Lung (tissue), 12 donors: Measurements from ENCODE around the gene NLN. TPM values are rescaled to one million over a fixed set of nuclear protein-coding genes. Genes with fewer than 3 reads are reported as not detected.
"Not testable (repeated sequence)": the region's sequence is repeated elsewhere in the genome, so short reads cannot be mapped to it uniquely, and the experiment has no call there.

Experiments
- ATAC-seq: fragments of 200-7000 bp; cut with Tn5 transposase; one replicate; pipeline ENCODE4 v1.9.1; 2020; ENCODE audit warnings: moderate number of reproducible peaks; ENCODE audit not compliant: insufficient read depth, low FRiP score
- DNase-seq, 3 donors: peaks; one replicate each; pipeline ENCODE4 v3.0.0-alpha.2; 2013 to 2017
- H3K27ac ChIP-seq, 2 donors: one replicate each; pipeline ENCODE4 v1.5.1; 2013; ENCODE audit warnings: mild to moderate bottlenecking in 2 of 2, moderate library complexity in 2 of 2, control low read depth in 1 of 2, inconsistent platforms in 1 of 2, low read depth in 1 of 2, low read length in 1 of 2
- H3K27me3 ChIP-seq, 3 donors: one replicate each; pipeline ENCODE4 v1.5.1; 2013; ENCODE audit warnings: low read length in 2 of 3; ENCODE audit not compliant: control insufficient read depth in 3 of 3, insufficient read depth in 3 of 3
- H3K36me3 ChIP-seq, 4 donors: one replicate each; pipeline ENCODE4 v1.5.1; 2013; ENCODE audit warnings: low read length in 4 of 4, mild to moderate bottlenecking in 1 of 4, moderate library complexity in 1 of 4; ENCODE audit not compliant: control insufficient read depth in 4 of 4, insufficient read depth in 4 of 4
- H3K4me1 ChIP-seq, 5 donors: one replicate each; pipeline ENCODE4 v1.5.1; 2013; ENCODE audit warnings: low read length in 5 of 5, mild to moderate bottlenecking in 2 of 5, moderate library complexity in 1 of 5; ENCODE audit not compliant: control insufficient read depth in 5 of 5, insufficient read depth in 5 of 5
- H3K4me3 ChIP-seq: one replicate; pipeline ENCODE4 v1.5.1; 2013; ENCODE audit warnings: mild to moderate bottlenecking, control low read depth, moderate library complexity
- H3K9ac ChIP-seq, 2 donors: one replicate each; pipeline ENCODE4 v1.5.1; 2013; ENCODE audit warnings: low read length in 2 of 2, control low read depth in 1 of 2; ENCODE audit not compliant: insufficient read depth in 1 of 2
- H3K9me3 ChIP-seq, 4 donors: one replicate each; pipeline ENCODE4 v1.5.1; 2013; ENCODE audit warnings: low read length in 3 of 4, mild to moderate bottlenecking in 1 of 4, moderate library complexity in 1 of 4; ENCODE audit not compliant: control insufficient read depth in 4 of 4, insufficient read depth in 3 of 4
- WGBS, 2 donors: extraction: QIAGEN DNeasy Blood & Tissue Kit; methylation state at CpG; one replicate each; pipeline ENCODE4 v1.1.7; 2013; 5-methylcytosine and 5-hydroxymethylcytosine counted together
- polyA plus RNA-seq, 2 donors: library from polyadenylated mRNA; stranded (reverse); fragments of 200-250 nt; gene quantifications; one replicate each; pipeline ENCODE4 v1.2.1, GENCODE V29; 2013
- total RNA-seq, 2 donors: library from RNA; depleted of rRNA in 1 of 2; stranded (reverse); fragments of >200 nt in 1 of 2; gene quantifications; one replicate each; pipeline ENCODE4 v1.2.1, GENCODE V29; 2014 to 2021
- TF ChIP-seq, protein P1 (sequence below): IDR thresholded peaks from 2 replicates; pipeline ENCODE4 v1.5.1; 2012; ENCODE audit warnings: mild to moderate bottlenecking; ENCODE audit errors: control extremely low read depth, extremely low read depth
- donor health status: control.
- donor health status: control.
- donor health status: Bipolar disorder and iron deficiency.
- donor health status: healthy.
- donor health status: DM: yes; HTN: yes; CAD: no.

The NLN gene
- total and polyA plus RNA-seq, 4 donors, result 2.9 to 21.3 (median 11.8) TPM

DNA sequence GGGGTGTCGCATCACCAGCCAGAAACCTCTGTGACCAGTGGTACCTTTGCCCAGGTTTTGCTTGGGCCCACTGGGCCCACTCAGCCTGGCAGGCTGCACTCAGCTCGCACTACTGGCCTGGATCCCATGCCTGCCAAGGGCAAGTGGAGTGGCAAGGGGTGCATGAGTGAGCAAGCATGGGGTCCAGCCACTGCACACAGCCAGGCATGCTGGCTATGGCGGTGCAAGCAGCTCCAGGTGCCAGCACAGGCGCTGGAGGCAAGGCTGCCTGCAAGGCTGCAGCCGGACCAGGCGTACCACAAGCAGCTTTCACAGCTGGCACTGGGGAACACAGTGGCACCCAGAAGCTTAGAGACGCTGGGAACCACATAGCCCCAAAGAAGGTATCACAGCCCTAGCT, 80.1 kb downstream of the NLN start:
- H3K27me3 ChIP-seq, result no peaks in the 10 kb centered on the region
- peaks cover 0 to 4% (median 0%) of the 10 kb centered on the region in 5 donors for H3K4me1 ChIP-seq
- WGBS, 2 donors, result 98% methylated on average over 7 of the region's 7 CpGs
- ATAC-seq (no peak), DNase-seq (no peak)
- no peak overlapping the region for H3K27ac ChIP-seq
- no peak overlapping the region for H3K9ac ChIP-seq
- peaks cover 0 to 8% (median 3%) of the 10 kb centered on the region in 4 donors for H3K9me3 ChIP-seq
- no peak overlapping the region for H3K4me3 ChIP-seq
- no peaks in the 10 kb centered on the region for H3K36me3 ChIP-seq
- TF ChIP-seq, protein P1, sequence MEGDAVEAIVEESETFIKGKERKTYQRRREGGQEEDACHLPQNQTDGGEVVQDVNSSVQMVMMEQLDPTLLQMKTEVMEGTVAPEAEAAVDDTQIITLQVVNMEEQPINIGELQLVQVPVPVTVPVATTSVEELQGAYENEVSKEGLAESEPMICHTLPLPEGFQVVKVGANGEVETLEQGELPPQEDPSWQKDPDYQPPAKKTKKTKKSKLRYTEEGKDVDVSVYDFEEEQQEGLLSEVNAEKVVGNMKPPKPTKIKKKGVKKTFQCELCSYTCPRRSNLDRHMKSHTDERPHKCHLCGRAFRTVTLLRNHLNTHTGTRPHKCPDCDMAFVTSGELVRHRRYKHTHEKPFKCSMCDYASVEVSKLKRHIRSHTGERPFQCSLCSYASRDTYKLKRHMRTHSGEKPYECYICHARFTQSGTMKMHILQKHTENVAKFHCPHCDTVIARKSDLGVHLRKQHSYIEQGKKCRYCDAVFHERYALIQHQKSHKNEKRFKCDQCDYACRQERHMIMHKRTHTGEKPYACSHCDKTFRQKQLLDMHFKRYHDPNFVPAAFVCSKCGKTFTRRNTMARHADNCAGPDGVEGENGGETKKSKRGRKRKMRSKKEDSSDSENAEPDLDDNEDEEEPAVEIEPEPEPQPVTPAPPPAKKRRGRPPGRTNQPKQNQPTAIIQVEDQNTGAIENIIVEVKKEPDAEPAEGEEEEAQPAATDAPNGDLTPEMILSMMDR, result no peak

DNA sequence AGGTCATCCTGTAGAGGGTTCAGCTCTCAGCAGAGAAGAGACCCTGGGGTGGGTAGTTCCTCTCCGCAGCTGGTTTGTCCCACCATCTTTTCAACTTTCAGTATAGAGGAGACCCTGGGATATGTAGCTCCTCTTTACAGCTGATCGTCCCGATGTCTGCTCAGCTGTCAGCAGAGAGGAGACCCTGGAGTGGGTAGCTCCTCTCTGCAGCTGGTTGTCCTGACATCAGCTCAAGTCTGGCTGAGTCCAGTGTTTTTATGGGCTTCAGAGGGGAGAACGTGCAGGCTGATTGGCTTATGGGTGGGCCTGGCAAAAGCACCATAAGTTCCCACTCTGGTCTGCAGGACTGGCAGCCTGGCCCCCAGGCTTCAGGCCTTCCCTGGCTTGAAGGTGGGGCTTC, 80.8 kb downstream of the NLN start:
- no peak for ATAC-seq
- Histone ChIP-seq H3K9me3 (peaks cover 0 to 8% (median 3%) of the 10 kb centered on the region in 4 donors), H3K4me3 (no peak overlapping the region), H3K4me1 (peaks cover 0 to 4% (median 0%) of the 10 kb centered on the region in 5 donors), H3K9ac (no peak overlapping the region), H3K27me3 (no peaks in the 10 kb centered on the region), H3K36me3 (no peaks in the 10 kb centered on the region), H3K27ac (no peak overlapping the region)
- WGBS, 2 donors, result 97 to 99% methylated on average over 4 of the region's 4 CpGs
- TF ChIP-seq, protein P1, result no peak
- DNase-seq, result no peak

DNA sequence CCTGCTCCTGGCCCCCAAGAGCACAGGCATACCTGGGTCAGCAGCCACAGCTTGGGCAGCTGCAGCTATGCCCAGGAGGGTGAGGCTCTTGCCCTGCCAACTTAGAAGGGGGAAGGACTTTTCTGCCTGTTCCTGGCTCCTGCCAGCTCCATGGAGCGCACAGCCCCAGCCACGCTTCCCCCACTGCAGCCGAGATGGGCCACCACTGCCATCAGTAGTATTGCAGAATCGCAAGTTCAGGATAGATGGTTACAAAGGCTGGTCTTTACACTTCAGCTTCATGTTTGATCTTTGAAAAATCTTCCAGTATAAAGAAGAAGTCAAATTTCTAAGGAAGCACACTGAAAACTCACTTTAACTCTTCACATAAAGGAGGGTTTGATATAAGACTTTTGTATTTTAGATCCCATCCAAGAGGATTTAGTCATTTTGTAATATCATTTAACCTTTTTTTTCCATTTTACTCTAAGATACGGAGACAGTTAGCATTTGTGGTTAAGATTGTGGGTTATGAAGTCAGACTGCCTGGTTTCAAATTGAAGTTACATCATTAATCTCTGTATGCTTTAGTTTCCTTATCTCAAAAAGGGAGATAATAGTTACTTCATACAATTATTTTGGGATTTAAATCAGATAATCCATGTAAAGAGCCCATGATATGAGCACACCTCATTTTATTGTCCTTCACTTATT, 81.8 kb downstream of the NLN start:
- Histone ChIP-seq H3K4me3 (no peak overlapping the region), H3K36me3 (no peaks in the 10 kb centered on the region), H3K9ac (no peak overlapping the region), H3K9me3 (peaks cover 0 to 8% (median 3%) of the 10 kb centered on the region in 4 donors), H3K4me1 (peaks cover 0 to 4% (median 0%) of the 10 kb centered on the region in 5 donors), H3K27ac (no peak overlapping the region), H3K27me3 (no peaks in the 10 kb centered on the region)
- WGBS, 2 donors, result 53 to 78% methylated on average over 5 of the region's 5 CpGs
- DNase-seq (no peak), ATAC-seq (no peak)
- TF ChIP-seq, protein P1, result no peak

DNA sequence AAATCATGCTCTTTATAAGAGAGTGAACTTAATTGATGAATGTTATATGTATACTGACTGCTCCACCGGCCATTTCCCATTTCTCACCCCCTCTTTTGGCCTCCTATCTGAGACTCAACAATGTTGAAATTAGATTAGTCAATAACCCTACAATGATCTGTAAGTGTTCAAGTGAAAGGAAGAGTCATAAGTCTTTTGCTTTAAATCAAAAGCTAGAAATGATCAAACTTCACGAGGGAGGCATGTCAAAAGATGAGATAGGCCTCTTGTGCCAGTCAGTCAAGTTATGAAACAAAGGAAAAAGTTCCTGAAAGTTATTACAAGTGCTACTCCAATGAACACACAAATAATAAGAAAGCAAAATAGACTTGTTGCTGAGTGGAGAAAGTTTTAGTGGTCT, 83.1 kb downstream of the NLN start:
- DNase-seq (no peak), ATAC-seq (no peak)
- TF ChIP-seq, protein P1, result no peak
- H3K36me3 ChIP-seq, result no peaks in the 10 kb centered on the region
- H3K9me3 ChIP-seq, result peaks cover 0 to 8% (median 3%) of the 10 kb centered on the region in 4 donors
- no peaks in the 10 kb centered on the region for H3K27me3 ChIP-seq
- peaks cover 0 to 6% (median 0%) of the 10 kb centered on the region in 5 donors for H3K4me1 ChIP-seq
- no peak overlapping the region for H3K27ac ChIP-seq
- no peak overlapping the region for H3K9ac ChIP-seq
- 60 to 70% methylated on average over 2 of the region's 2 CpGs for WGBS, 2 donors
- H3K4me3 ChIP-seq, result no peak overlapping the region

DNA sequence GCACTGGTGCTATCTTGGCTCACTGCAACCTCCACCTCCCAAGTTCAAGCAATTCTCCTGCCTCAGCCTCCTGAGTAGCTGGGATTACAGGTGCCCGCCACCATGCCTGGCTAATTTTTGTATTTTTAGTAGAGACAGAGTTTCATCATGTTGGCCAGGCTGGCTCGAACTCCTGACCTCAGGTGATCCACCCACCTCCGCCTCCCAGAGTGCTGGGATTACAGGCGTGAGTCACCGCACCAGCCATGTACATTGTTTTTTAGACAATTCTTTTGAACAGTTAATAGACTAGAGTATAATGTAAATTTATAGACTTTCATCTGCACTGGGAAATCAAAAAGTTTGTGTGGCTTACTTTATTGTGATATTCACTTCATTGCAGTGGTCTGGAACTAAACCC, 85.5 kb downstream of the NLN start:
- not testable (repeated sequence) for H3K27me3 ChIP-seq, DNase-seq, H3K9ac ChIP-seq, H3K4me3 ChIP-seq, H3K36me3 ChIP-seq, H3K9me3 ChIP-seq, H3K4me1 ChIP-seq, H3K27ac ChIP-seq, ATAC-seq
- WGBS, 2 donors, result 97 to 99% methylated on average over 5 of the region's 5 CpGs
